H9 (cell line): ENCODE measurements around the gene HSPA9. TPM values are rescaled to one million over a fixed set of nuclear protein-coding genes. Genes with fewer than 3 reads are reported as not detected.

Experiments used
- DNase-seq: peaks from one replicate; pipeline ENCODE4 v3.0.0-alpha.2; 2017
- H2AFZ ChIP-seq: one replicate; pipeline ENCODE4 v1.6.1; 2013; ENCODE audit warnings: mild to moderate bottlenecking, low read length, control low read depth, moderate library complexity
- H2AK5ac ChIP-seq: 2 replicates; pipeline ENCODE4 v1.6.1; 2013; ENCODE audit warnings: low read length, control low read depth, mixed read lengths; ENCODE audit not compliant: insufficient read length
- H2BK120ac ChIP-seq: one replicate; pipeline ENCODE4 v1.6.1; 2013; ENCODE audit warnings: low read depth, mild to moderate bottlenecking, low read length, control low read depth, inconsistent platforms; ENCODE audit not compliant: poor library complexity, severe bottlenecking
- H2BK12ac ChIP-seq: 2 replicates; pipeline ENCODE4 v1.6.1; 2013; ENCODE audit warnings: low read length, control low read depth, mixed read lengths, low read depth; ENCODE audit not compliant: insufficient read length
- H2BK15ac ChIP-seq: 2 replicates; pipeline ENCODE4 v1.6.1; 2013; ENCODE audit warnings: low read depth, low read length, control low read depth
- H2BK20ac ChIP-seq: one replicate; pipeline ENCODE4 v1.6.1; 2013; ENCODE audit warnings: low read depth, mild to moderate bottlenecking, low read length, control low read depth, inconsistent platforms; ENCODE audit not compliant: poor library complexity, severe bottlenecking
- H2BK5ac ChIP-seq: 2 replicates; pipeline ENCODE4 v1.6.1; 2013; ENCODE audit warnings: low read length, control low read depth, mixed read lengths; ENCODE audit not compliant: insufficient read length
- H3K14ac ChIP-seq: 2 replicates; pipeline ENCODE4 v1.6.1; 2013; ENCODE audit warnings: low read length, control low read depth; ENCODE audit not compliant: insufficient read depth
- H3K18ac ChIP-seq: 2 replicates; pipeline ENCODE4 v1.6.1; 2013; ENCODE audit warnings: low read depth, mild to moderate bottlenecking, mixed read lengths, low read length, control low read depth; ENCODE audit not compliant: insufficient read length
- H3K23ac ChIP-seq: 2 replicates; pipeline ENCODE4 v1.6.1; 2013; ENCODE audit warnings: low read length, control low read depth, mixed read lengths, low read depth; ENCODE audit not compliant: insufficient read length
- H3K23me2 ChIP-seq: 2 replicates; pipeline ENCODE4 v1.6.1; 2013; ENCODE audit warnings: low read depth, mild to moderate bottlenecking, mixed read lengths, low read length, control low read depth; ENCODE audit not compliant: insufficient read length, poor library complexity, severe bottlenecking
- H3K27ac ChIP-seq: 2 replicates; pipeline ENCODE4 v1.5.1; 2013; ENCODE audit warnings: low read length, control low read depth, mixed read lengths, low read depth; ENCODE audit not compliant: insufficient read length
- H3K27me3 ChIP-seq: 2 replicates; pipeline ENCODE4 v1.6.1; 2013; ENCODE audit warnings: low read length, control low read depth, inconsistent platforms; ENCODE audit not compliant: insufficient read depth
- H3K4ac ChIP-seq: 2 replicates; pipeline ENCODE4 v1.6.1; 2013; ENCODE audit warnings: low read depth, mild to moderate bottlenecking, control low read depth, inconsistent platforms, low read length, moderate library complexity
- H3K4me1 ChIP-seq: 2 replicates; pipeline ENCODE4 v1.6.1; 2013; ENCODE audit warnings: low read length, control low read depth, inconsistent platforms; ENCODE audit not compliant: insufficient read depth
- H3K4me2 ChIP-seq: 2 replicates; pipeline ENCODE4 v1.6.1; 2013; ENCODE audit warnings: low read length, control low read depth, mixed read lengths; ENCODE audit not compliant: insufficient read length, insufficient read depth
- H3K56ac ChIP-seq: 2 replicates; pipeline ENCODE4 v1.6.1; 2013; ENCODE audit warnings: low read depth, mild to moderate bottlenecking, mixed read lengths, low read length, control low read depth; ENCODE audit not compliant: insufficient read length
- H3K79me1 ChIP-seq: 2 replicates; pipeline ENCODE4 v1.6.1; 2013; ENCODE audit warnings: low read depth, mild to moderate bottlenecking, moderate library complexity, low read length, control low read depth, inconsistent platforms; ENCODE audit not compliant: insufficient read depth, poor library complexity, severe bottlenecking
- H3K79me2 ChIP-seq: 2 replicates; pipeline ENCODE4 v1.6.1; 2013; ENCODE audit warnings: low read length, control low read depth, inconsistent platforms; ENCODE audit not compliant: insufficient read depth
- H3K9ac ChIP-seq: 2 replicates; pipeline ENCODE4 v1.6.1; 2013; ENCODE audit warnings: low read length, control low read depth, mixed read lengths; ENCODE audit not compliant: insufficient read length; ENCODE audit errors: extremely low read depth
- H3K9me3 ChIP-seq: one replicate; pipeline ENCODE4 v1.6.1; 2013; ENCODE audit warnings: low read depth, low read length, inconsistent platforms; ENCODE audit not compliant: control insufficient read depth
- H3T11ph ChIP-seq: one replicate; pipeline ENCODE4 v1.6.1; 2013; ENCODE audit warnings: mild to moderate bottlenecking, low read length, control low read depth, inconsistent platforms
- H4K20me1 ChIP-seq: one replicate; pipeline ENCODE4 v1.6.1; 2013; ENCODE audit not compliant: control insufficient read depth, insufficient read length, insufficient read depth
- H4K5ac ChIP-seq: 2 replicates; pipeline ENCODE4 v1.6.1; 2013; ENCODE audit warnings: low read depth, mild to moderate bottlenecking, mixed read lengths, low read length, control low read depth; ENCODE audit not compliant: insufficient read length
- H4K8ac ChIP-seq: replicated peaks from 2 replicates; pipeline ENCODE4 v1.6.1; 2013; ENCODE audit warnings: low read length, control low read depth, mixed read lengths, low read depth; ENCODE audit not compliant: insufficient read length
- H4K91ac ChIP-seq: 2 replicates; pipeline ENCODE4 v1.6.1; 2013; ENCODE audit warnings: low read depth, mild to moderate bottlenecking, moderate library complexity, mixed read lengths, low read length, control low read depth; ENCODE audit not compliant: insufficient read length
- H3K27ac Mint-ChIP-seq, 3 experiments: 2 replicates in 2 of 3; 3 replicates in 1 of 3; pipeline ENCODE4 v1.8.0; 2020 to 2021; ENCODE audit warnings: mixed read lengths in 3 of 3, mild to moderate bottlenecking in 1 of 3, moderate library complexity in 1 of 3
- H3K27me3 Mint-ChIP-seq: 2 replicates; pipeline ENCODE4 v1.8.0; 2021; ENCODE audit warnings: low read depth, mild to moderate bottlenecking, moderate library complexity, mixed read lengths
- H3K36me3 Mint-ChIP-seq, 3 experiments: 2 replicates in 2 of 3; 3 replicates in 1 of 3; pipeline ENCODE4 v1.8.0; 2020 to 2021; ENCODE audit warnings: low read depth in 3 of 3, mixed read lengths in 3 of 3; ENCODE audit not compliant: insufficient read depth in 1 of 3
- H3K4me1 Mint-ChIP-seq, 2 experiments: 2 replicates each; pipeline ENCODE4 v1.8.0; 2020; ENCODE audit warnings: mixed read lengths in 2 of 2
- H3K4me3 Mint-ChIP-seq, 2 experiments: 2 replicates in 1 of 2; 3 replicates in 1 of 2; pipeline ENCODE4 v1.8.0; 2020 to 2021; ENCODE audit warnings: mild to moderate bottlenecking in 2 of 2, mixed read lengths in 2 of 2, moderate library complexity in 1 of 2
- H3K9me3 Mint-ChIP-seq, 2 experiments: 2 replicates in 1 of 2; 3 replicates in 1 of 2; pipeline ENCODE4 v1.8.0; 2020; ENCODE audit warnings: mild to moderate bottlenecking in 2 of 2, mixed read lengths in 2 of 2, moderate library complexity in 1 of 2
- CTCF ChIP-seq: fragments of 200-600 bp; sonication (generic); conservative IDR thresholded peaks from 3 replicates; pipeline ENCODE4 v1.8.0; 2021; ENCODE audit warnings: antibody characterized with exemption, mild to moderate bottlenecking
- WGBS: extraction: QIAGEN DNeasy Blood & Tissue Kit; methylation state at CpG from one replicate; pipeline ENCODE4 v1.1.7; 2013; ENCODE audit warnings: missing lambda C conversion rate, low lambda C conversion rate, mixed read lengths; ENCODE audit not compliant: insufficient read length; ENCODE audit errors: extremely low coverage; 5-methylcytosine and 5-hydroxymethylcytosine counted together
- total RNA-seq: library from RNA; stranded (reverse); gene quantifications from 2 replicates; pipeline ENCODE4 v1.2.1, GENCODE V29; 2021

Gene HSPA9
- total RNA-seq, 1 experiment from 2014 or later: 397 TPM

DNA sequence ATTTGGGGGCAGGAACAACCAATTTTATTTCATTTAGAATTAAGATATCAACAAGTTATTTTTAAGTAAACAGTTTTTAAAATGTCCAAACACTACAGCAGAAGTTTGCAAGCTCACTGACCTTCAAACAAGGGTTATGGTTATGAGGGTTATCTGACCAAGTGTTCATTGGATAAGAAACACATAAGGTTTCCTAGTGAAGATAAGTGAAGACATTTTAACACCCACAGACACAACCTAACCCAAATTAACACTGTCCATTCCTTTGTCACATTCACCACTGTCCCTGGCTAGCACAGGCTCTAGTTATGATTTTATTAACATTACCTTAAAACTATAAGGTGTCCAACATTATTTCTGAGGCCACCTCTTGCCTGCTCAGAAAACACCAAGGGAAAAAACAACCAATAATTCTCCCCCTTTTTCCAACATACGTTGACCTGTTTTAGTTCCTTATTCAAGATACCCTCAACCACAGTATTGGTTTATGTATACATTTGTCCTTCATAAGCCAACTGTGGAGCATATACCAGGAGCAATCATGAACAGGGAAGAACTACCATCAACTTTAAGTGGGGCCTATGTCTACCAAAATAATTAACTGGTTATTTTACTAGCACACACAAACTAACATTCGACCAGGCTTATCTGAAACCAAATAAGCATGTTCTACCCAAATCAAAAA, 36.1 kb downstream of the HSPA9 start:
- H3K27ac Mint-ChIP-seq: no peak overlapping the region

More for the DNA sequence above, 36.1 kb downstream of the HSPA9 start:
- Histone ChIP-seq H4K5ac (no peak overlapping the region), H3K14ac (no peak overlapping the region), H2BK5ac (no peak overlapping the region), H3K79me1 (peaks cover 3% of the 10 kb centered on the region), H3K4me2 (no peak overlapping the region), H3K9ac (no peak overlapping the region), H3K27me3 (no peaks in the 10 kb centered on the region), H4K20me1 (no peaks in the 10 kb centered on the region), H3K23me2 (peaks cover 9% of the 10 kb centered on the region), H2BK20ac (no peak overlapping the region), H2AK5ac (no peak overlapping the region), H2BK120ac (no peak overlapping the region), H4K8ac (no peak overlapping the region), H3K9me3 (no peaks in the 10 kb centered on the region), H2BK12ac (no peak overlapping the region), H2BK15ac (no peak overlapping the region), H3T11ph (no peak overlapping the region), H4K91ac (no peak overlapping the region), H3K56ac (no peak overlapping the region), H3K18ac (no peak overlapping the region), H3K27ac (no peak overlapping the region), H3K4me1 (no peaks in the 10 kb centered on the region), H3K79me2 (peaks cover 68% of the 10 kb centered on the region), H3K23ac (no peak overlapping the region), H2AFZ (no peak overlapping the region), H3K4ac (no peak overlapping the region)
- Mint-ChIP-seq H3K36me3 (peaks cover 22 to 62% (median 54%) of the 10 kb centered on the region in 3 experiments), H3K9me3 (no peaks in the 10 kb centered on the region), H3K4me3 (no peak overlapping the region), H3K4me1 (peaks cover 14 to 16% of the 10 kb centered on the region in 2 experiments), H3K27me3 (no peaks in the 10 kb centered on the region; the same call in 1 of the 2 replicates)
- no peak for TF ChIP-seq CTCF
- WGBS: no CpG with 5 or more reads among the region's 2 CpGs
- no peak for DNase-seq
